DMS114 treated with DMSO at 0.1 percent for 48 hours (cell line): ENCODE data around the gene ABHD17A.
"Not testable (repeated sequence)": the region's sequence is repeated elsewhere in the genome, so short reads cannot be mapped to it uniquely, and the experiment has no call there.

Experiments used
- DNase-seq: peaks from one replicate; lab custom pipeline; 2025; ENCODE audit not compliant: unreplicated experiment; lab: John Stamatoyannopoulos, UW

Gene ABHD17A

DNA sequence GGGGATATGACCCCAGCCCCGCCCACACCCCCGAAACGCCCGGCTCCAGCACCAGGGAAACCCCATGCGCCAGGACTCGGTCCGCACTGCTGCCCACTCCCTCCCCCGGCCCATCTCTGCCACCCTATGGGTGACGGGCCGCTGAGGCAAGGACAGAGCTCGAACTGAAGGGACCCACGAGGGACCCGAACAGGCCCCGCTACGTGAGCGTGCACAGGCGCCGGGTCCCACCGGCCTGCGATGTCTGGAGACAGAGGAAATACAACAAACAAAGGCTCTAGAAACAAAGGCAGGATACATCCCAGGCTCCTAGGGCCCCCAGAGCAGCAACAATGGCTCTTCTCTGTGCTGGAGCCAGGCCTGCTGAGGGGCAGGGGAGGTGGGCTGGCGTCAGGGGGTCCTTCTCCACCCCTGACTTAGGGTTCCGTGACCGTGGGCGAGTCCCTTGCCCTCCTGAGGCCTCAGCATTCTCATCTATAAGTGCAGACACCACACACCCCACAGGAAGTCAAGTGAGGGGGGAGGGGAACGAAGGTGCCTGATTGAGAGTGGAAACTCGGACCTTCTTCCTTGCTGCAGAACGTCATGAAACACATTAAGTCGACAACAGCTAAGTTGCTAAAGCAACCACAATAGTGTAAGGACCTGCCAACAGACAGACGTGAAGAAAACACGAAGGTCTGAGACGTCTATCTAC is 3.1 kb downstream of the ABHD17A start:
- DNase-seq, result no peak

DNA sequence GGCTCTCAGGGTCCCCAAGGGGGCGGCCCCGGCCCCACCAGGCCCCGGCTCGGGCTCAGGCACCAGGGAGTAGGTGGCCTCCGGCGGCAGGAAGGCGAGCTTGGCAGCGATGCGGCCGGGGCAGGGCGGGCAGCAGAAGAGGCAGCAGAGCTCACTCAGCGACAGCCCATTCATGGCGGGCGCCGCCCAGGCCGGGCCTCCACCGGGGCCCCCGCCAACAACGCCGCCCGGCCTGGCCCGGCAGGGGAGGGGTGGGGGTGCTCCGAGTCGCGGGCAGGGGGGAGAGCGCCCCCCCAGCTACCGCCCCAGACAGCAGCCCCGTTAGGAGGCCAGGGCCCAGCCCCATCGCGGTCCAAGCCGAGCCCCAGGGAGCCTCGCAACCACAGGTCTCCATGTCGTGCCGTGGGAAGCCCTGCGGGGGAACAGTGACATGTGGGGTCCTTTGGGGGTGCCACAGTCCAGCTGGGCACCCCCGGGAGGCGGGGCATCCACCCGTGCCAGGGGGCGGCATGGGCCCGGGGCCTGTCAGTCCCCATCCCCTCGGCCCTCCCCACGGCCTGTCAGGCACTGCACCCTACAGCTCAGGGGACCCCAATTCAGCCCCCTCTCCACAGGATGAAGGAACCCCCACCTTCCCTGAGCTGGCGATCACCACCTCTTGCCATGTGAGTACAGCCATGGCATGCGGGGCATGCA is 3.8 kb downstream of the ABHD17A start:
- DNase-seq, result not testable (repeated sequence)

DNA sequence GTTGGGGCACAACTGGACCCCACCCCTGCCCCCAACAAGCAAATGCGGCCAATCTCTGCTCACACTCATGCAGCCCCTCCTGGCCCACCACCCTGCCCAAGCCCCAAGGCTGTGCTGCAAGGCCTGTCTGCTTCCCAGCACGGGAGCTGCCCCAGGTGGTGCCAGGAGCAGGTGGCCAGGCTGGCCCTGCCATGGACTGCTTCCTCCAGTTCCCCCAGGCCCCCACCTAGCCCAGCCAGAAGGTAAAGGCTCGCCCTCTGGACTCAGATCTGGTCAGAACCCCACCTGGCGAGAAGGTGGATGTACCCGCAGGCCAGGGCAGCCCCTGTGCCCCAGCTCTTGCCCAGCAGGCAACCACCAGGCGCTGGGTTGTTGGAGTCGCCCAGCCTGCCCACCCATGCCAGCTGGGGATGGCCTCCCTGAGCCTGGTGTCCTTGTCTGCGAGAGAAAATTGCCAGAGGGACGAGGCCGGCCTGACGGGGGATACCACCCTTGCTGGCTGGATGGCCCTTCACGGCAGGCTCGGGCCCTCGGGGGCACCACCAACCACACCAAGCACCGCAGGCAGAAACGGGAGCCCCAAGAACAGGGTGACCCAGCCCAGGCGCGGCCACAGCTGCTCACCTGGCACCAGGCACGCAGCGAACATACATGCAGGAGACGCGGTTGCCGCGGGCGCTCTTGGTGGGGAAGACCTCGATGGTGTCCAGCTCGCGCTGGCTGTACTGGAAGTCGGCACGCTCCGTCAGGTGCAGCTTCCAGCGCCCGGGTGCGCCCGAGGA is 4.5 kb downstream of the ABHD17A start:
- DNase-seq, result no peak

DNA sequence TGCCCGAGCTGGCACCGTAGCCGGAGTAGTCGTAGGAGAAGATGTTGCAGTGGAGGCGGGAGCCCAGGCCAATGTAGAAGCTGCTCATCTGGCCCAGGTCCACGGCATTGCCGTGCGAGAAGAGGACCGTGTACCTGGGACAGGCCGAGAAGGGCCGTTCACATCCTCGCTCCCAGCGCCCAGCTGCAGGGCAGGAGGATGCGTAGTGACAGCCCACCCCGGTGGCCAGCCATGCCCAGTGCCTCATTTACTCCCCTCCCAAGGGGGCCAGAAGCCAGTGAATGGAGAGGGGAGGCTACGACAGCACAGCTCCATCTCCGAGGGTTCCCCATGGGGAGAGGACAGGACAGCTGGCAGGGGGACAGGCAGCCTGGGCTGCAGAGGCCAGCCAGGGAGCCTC is 5.3 kb downstream of the ABHD17A start:
- DNase-seq, result not testable (repeated sequence)

DNA sequence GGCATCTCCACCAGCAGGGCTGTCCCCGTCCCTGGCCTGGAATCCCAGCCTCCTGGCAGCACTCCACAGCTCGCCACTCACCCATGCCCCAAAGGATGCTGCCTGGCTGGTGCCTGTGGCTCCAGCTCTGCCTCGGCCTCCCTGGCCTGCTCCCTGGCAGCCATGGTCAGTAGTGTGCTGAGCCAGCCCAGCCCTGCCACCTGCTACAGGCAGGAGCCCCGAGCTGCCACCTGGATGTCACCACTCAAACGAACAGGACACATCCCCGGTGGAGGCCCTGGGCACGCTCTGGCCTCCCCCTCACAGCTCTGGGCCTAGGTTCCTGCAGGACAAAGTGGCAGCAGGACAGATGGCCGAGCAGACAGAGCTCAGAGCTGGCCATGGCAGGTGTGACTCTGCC is 6.7 kb downstream of the ABHD17A start:
- not testable (repeated sequence) for DNase-seq

DNA sequence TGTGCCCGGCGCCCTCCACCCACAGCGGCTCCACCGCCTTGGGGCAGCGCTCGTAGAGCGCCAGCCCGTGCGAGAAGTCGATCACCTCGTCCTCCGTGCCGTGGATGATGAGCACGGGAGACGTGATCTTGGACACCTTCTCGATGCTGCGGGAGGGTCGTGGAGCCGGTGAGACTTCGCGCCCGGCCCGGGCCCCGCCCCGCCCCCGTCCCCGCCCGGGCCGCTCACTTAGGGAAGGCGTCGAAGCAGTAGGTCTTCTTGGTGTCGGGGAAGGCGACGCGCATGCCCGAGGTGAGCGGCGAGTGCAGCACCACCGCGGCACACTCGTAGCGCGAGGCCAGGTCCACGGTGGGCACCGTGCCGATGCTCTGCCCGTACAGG is 8.0 kb downstream of the ABHD17A start:
- not testable (repeated sequence) for DNase-seq

DNA sequence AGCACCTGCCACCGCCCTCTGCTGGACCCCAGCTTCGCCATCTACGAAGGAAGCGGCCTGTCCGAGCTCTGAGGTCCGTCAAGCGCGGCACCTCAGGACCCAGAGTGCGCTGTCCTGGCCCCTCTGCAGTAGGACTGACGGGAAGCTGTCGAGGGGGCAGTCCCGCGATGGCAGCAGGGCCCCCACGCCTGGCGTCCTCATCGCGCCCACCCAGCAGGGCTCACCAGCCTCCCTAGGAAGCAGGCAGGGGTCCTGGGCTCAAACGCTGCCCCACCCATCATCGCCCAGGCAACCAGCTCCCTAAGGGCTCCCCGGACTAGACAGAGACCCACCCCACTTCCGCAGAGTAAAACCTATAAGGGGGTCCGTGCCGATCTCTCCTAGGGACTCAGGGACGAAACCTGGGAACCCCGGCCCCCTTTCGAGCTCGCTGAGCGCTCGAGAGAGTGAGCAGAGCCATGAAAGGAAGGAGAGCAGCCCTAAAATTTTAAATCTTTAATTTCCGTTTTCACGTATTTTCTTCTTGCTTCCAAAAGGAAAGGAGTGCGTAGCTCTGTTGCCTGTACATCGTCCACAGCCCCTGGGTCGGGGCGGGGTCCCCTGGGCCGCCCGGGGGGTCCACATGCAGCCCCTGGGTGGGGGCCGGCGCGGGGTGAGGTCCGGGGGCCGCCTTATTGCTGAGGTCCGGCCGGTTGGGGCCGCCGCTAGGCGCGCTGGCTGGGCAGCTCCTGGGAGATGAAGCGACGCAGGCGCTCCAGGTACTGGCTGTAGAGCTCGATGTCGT is 8.6 kb downstream of the ABHD17A start:
- not testable (repeated sequence) for DNase-seq

DNA sequence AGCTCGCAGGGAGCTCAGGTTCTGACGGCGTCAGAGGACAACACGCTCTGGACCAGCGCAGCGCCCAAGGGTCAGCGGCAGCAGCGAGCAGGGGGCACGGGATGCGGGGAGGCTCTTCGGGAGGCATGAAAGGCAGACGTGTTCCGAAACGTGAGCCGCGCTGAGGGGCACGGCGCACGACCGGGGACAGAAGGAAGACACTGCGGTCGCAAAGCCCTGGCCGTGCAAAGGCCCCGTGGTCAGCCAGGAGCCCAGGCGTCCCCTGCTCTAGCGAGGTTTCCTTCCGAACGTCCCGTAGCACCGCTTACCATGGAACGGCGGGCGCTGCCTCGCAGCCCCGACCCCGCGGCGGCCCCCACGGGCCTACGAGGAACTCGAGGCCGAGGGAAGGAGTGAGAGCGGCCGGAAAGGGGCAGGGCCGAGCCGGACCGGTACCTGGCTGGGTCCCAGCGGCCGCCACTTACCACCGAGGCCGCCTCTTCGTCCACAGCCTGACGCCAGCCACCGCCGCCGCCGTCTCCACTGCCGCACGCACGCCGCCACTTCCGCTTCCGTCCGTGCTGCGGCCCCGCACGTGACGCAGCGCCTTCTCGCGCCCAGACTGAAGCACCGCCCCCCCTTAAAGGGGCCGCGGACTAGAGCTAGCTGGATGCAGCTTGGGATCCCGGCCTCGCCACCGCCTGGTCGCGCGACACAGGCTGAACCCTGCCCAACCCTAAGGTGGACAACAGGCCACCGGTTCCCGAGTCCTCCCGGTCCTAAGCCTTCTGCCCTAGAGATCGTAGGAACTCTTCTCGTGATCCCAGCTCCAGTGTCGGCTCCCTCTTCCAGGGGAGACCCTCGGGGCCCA is 9.4 kb downstream of the ABHD17A start:
- peak; percentile 72 for DNase-seq

DNA sequence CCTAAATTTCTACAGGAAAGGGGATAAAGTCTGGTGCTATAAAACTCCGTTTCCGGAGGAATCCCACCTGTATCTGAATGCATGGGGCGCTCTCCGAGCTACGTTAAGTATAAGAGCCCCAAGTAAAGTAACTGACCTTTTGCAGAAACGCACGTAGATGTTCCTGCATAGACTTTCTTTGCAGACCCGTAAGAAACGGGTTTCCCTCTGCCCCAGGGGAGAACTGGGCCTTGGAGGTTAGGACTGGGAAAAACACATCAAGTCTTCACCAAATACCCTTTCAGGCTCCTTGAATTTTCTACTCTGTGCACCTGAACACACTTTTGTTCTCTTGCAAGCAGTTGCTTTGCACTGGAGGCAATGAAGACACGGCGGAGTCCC is 10.0 kb downstream of the ABHD17A start:
- not testable (repeated sequence) for DNase-seq

DNA sequence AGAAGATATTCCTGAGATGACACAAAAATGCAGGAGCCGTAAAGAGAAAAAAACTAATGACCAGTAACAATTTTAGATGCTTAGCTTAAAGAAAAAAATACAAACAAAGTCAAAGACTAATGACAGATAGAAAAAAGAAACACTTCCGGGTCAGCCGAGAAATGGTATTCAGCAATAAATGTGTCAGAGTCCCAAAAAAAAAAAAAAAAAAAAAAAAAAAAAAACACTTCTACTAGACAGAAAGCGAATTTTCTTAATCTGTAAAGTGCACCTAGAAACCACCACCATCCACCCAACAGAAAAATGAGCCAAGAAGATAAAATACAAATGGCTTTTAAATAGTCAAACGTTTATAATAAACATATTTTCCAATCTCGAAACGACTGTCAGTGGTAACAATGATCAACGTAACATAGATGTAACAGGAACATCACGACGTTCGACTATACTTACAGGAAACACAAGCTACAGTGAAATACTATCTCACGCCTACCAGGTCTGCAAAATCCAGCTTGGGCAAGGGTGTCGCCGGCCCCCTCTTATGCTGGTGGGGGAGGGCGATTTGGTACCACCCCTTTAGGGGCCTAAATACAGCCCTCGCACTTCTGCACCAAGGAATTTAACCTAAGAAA is 10.6 kb downstream of the ABHD17A start:
- no peak for DNase-seq

DNA sequence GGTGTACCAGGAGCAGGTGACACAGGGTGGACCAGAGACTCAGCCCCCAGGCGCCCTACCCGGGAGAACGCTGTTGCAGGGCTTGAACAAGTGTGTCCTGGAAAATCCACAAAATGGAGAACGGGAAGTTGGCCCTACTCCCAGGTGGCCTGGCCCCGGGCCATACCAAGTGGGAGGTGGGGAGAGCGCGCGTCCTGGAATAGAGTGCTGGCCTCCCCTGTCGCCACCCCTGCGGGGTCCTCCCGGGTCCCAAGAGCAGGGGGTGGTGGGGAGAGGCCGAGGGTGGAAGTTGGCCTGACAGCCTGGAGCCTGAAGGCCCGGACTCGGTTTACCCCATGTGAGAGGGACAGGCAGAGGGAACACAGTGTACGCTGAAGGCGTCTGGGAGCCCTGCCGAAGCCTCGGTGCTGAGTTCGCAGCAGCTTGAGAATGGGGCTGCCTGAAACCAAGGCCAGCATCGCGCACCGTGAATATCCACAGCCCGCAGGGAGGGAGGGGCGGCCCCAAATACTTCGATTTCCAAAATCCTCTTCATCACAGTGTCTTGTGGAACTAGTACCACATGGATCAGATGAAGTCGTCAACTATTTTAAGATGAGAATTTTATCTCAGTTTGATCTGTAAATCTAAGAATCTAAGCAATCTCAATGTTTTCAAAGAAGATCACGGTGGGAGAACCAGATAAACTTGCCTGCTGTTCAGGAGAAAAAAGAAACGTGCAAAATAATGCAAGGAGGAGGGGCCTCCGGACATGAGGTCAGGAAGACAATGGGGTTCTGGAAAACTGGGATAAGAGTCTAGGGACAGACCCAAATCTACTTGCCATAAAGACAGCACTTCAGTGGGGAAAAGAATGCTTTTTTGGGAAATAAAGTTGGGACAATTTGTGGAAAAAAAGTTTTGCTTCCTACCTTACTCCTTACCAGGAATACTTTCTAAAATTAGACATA is 11.5 kb downstream of the ABHD17A start:
- DNase-seq, result no peak

DNA sequence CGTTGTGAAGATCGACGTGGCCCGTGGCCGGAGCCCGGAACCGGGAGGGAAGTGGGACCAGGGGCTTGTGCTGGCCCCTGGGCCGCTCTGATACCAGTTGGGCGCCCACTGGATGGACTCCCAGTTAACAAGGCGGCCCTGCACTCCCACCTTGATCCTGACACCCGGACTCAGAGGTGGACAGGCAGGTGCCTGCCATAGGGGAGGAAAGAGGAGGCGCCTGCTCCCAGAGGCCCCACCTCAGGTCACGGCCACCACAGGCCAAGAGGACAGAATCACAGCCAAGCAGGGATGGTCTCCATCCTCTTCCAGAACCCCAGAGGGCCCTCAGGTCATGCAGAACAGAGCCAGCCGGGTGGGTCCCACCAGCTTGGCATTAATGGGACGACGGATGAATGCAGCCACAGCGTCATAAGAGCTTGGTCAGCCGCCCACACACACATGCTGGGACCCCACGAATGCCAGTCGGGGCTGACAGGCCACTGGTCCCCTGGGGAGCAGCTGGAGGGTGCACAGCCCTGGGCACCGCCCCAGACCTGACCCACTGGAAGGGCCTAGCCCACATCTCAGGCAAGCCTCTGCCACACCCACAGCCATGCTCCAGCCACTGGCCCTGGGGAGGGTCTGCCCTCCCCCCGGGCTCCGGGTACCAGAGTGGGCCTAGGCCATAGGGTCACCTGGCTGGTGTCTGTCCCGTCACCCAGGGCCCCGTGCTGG is 12.3 kb downstream of the ABHD17A start:
- DNase-seq, result no peak

DNA sequence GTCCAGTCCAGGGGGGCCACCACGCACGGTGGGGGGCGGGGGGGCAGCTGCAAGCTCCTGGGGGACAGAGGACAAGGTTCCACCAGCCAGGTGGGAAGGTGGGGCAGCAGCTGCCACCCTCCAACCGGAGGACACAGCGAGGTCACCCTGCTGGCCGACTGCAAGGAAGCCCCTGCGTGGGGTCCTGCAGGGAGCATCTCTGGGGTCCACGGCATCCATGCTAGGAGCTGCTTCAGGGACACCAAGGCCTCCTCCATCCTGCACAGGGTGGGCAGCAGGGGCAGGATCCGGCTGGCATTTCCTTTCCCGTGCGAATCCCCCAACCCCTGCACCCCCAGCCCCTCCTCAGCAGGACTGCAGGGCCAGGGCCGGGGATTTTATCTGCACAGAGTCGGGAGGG is 13.7 kb downstream of the ABHD17A start:
- no peak for DNase-seq

DNA sequence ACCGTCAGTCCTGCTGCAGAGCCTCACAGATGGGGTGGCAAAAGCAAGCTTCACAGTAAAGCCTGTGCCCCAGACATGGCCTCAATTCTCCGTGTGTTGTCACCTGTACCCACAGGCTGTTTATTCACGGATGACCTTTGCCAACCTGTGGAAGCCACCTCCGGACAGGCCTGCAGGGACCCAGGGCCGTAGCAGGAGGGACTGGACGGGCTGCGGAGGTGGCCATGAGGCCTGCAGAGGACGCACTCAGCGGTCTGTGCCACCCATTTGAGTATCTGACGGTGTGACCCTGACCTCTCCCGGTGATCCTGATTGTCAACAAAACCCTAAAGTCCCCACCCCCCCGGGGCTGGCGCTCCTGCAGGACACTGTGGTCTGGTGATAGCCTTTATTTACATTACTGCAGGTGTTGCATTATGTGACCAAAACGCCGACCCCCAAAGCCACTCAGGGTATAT is 14.1 kb downstream of the ABHD17A start:
- no peak for DNase-seq

DNA sequence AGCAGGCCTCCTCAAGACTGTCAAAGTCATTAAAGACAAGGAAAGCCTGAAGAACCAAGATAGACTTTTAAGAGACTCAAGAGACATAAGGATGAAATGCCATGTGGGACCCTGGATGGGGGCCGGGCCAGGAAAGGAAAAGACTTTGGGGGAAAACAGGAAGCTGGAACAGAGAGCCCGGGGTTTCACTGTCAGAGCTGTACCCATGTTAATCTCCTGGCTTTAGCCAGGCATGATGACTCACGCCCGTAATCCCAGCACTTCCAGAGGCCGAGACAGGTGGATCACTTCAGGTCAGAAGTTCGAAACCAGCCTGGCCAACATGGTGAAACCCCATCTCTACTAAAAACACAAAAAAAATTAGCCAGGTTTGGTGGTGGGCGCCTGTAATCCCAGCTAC is 16.3 kb downstream of the ABHD17A start:
- DNase-seq, result no peak

DNA sequence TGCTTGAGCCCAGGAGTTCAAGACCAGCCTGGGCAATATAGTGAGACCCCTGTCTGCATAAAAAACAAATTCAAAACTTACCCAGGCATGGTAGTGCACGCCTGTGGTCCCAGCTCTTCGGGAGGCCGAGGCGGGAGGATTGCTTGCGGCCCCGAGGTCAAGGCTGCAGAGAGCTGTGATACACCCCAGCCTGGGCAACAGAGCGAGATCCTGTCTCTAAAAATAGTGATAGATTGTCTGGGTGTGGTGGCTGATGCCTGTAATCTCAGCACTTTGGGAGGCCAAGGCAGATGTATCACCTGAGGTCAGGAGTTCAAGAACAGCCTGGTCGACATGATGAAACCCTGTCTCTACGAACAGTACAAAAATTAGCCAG is 18.0 kb downstream of the ABHD17A start:
- DNase-seq, result no peak

DNA sequence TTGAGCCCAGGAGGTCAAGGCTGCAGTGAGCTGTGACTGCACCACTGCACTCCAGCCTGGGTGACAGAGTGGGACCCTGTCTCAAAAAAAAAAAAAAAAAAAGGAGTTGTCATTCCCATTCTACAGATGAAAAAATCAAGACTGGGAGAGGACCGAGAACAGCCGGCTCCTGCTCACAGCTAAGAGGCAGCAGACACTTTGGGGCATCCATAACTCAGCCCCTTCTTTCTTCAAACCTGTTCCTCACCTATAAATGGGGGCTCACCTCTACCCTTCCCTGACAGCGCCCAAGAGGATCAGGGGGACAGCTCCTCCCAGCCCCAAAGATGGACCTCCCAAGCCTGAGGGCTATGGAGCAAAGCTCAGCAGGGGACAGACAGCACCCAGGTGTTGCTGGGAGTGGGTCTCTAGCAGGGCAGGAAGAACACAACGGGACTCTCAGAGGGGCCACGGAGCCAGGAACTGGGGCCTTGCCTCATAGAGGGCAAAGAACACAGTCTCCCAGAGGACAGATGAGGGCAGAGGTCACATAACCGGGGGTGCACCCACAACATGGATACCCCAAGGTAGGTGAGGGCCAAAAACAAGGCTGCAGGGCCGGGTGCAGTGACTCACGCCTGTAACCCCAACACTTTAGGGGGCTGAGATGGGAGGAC is 18.5 kb downstream of the ABHD17A start:
- no peak for DNase-seq
